GM18519 (cell line): ENCODE measurements around the gene DUSP1.

Source experiments
- ATAC-seq: cut with Tn5 transposase; IDR thresholded peaks from one replicate; pipeline ENCODE4 v1.9.1; 2021; ENCODE audit warnings: mild to moderate bottlenecking, moderate library complexity; ENCODE audit not compliant: unreplicated experiment, low FRiP score

The DUSP1 gene

GRCh38 chr5:172746725-172747124 lies 24.3 kb downstream of the DUSP1 start:
- no peak for ATAC-seq

- ATAC-seq = no peak
Measured at GRCh38 chr5:172745838-172746237, 25.2 kb downstream of the DUSP1 start.

- ATAC-seq = no peak
Measured at GRCh38 chr5:172745406-172745805, 25.6 kb downstream of the DUSP1 start.

- no peak for ATAC-seq
Measured at GRCh38 chr5:172744123-172745104, 26.6 kb downstream of the DUSP1 start.

- no peak for ATAC-seq
Measured at GRCh38 chr5:172743112-172743959, 27.7 kb downstream of the DUSP1 start.

- no peak for ATAC-seq
Measured at GRCh38 chr5:172741206-172741582, 29.8 kb downstream of the DUSP1 start.

- no peak for ATAC-seq
Measured at GRCh38 chr5:172740428-172741205, 30.4 kb downstream of the DUSP1 start.

- no peak for ATAC-seq
Measured at GRCh38 chr5:172739375-172739774, 31.6 kb downstream of the DUSP1 start.

GRCh38 chr5:172736508-172737135 lies 34.4 kb downstream of the DUSP1 start:
- no peak for ATAC-seq

- ATAC-seq = no peak
Measured at GRCh38 chr5:172735141-172735831, 35.7 kb downstream of the DUSP1 start.

- ATAC-seq = no peak
Measured at GRCh38 chr5:172733974-172734346, 37.0 kb downstream of the DUSP1 start.

GRCh38 chr5:172733131-172733973 lies 37.6 kb downstream of the DUSP1 start:
- ATAC-seq = no peak

- no peak for ATAC-seq
Measured at GRCh38 chr5:172732201-172732865, 38.7 kb downstream of the DUSP1 start.

- no peak for ATAC-seq
Measured at GRCh38 chr5:172731680-172732074, 39.3 kb downstream of the DUSP1 start.

- no peak for ATAC-seq
Measured at GRCh38 chr5:172730981-172731679, 39.9 kb downstream of the DUSP1 start.

- no peak for ATAC-seq
Measured at GRCh38 chr5:172730222-172730621, 40.8 kb downstream of the DUSP1 start.

- no peak for ATAC-seq
Measured at GRCh38 chr5:172729588-172729987, 41.4 kb downstream of the DUSP1 start.
